GM19035 (cell line): Measurements from ENCODE around the gene SLC22A17.
"Not testable (repeated sequence)": the region's sequence is repeated elsewhere in the genome, so short reads cannot be mapped to it uniquely, and the experiment has no call there.

Source experiments
- ATAC-seq: cut with Tn5 transposase; IDR thresholded peaks from one replicate; pipeline ENCODE4 v1.9.1; 2021; ENCODE audit not compliant: unreplicated experiment

Gene SLC22A17

DNA sequence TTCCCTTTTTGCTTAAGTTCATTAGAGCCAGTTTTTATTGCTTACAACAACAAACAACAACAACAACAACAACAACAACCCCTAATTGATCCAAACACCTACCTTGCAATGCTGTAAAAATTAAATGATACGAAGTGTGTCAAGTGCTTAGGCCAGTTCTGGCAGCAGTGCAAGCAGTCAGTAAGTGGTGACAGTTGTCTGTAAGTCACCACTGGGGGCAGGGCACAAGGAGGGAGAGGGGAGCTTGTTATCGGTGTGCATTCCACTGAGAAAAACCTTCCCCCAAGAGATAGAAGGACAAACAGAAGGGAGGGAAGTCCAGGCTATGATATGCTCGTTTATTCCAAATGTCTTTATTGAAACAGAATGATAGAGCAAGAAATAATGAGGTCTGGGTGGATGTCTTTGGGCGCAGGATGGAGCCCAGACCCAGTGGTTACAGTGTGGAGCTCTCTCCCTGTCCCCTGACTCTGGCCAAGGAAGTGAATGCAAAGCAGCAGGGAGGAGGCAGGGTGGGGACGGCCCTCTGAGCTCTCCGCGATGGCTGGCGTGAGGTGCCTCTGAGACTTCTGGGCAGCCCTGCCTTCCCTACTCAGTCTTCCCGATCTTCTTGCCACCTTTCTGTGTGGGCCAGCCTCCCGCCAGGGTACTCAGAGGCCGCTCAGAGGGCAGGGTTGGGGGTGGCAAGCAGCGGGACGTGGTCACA is 6.5 kb downstream of the SLC22A17 start:
- no peak for ATAC-seq

DNA sequence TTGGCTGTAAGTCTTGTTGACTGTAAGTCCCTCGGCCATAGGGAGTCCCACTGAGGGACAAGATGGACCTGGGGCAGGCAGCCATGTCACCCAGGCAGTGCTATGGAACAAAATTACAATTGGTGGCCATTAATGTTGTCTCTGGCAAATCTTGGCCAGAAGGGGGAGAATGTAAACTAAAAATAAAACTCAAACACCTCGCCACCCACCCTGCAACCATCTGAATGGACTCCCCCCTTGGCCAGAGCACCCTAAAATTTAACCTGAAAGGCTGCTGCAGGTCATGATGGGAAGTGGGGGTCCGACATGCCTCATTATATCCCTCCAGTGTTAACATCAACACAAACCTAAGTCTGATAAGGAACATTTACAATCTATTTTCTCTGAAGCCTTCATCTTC is 8.2 kb downstream of the SLC22A17 start:
- no peak for ATAC-seq

DNA sequence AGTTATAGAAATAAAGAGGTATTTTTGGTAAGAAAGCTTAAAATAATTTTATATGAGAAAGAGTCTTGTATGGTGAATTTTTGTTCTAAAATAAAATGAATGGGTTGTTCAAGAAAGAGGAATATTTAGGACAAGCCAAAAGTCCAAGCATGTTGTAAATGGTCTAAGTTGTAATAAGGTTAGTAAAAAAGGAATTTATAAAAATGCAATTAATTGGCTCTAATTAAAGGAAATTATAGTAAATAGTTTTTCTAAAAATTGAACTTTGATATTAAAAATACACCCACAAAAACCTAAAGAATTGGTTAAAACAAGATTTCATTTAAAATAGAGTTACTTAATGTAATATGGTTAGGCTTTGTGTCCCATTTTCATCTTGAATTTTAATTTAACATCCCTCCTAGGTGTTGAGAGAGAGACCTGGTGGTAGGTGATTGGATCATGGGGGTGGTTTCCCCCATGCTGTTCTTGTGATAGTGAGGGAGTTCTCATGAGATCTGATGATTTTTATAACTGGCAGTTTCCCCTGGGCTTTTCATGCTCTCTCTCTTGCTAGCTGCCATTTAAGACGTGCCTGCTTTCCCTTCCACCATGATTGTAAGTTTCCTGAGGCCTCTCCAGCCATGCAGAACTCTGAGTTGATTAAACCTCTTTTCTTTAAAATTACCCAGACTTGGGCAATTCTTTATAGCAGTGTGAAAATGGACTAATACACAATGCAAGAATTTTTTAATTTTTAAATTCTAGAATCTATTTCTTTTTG is 13.0 kb downstream of the SLC22A17 start:
- no peak for ATAC-seq

DNA sequence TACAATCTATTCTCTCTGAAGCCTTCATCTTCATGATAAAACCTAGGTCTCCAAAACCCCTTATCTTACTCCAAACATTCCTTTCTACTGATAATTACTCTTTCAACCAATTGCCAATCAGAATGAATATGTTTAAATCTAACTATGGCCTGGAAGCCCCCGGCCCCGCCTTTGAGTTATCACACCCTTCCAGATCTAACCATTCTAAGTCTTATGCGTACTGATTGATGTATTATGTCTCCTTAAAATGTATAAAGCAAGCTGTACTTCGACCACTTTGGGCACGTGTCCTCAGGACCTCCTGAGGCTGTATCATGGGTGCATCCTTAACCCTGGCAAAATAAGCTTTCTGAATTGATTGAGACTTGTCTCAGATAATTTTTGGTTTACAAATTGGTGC is 17.1 kb downstream of the SLC22A17 start:
- ATAC-seq, result no peak

- no peak for ATAC-seq
These were observed 24.5 kb downstream of the SLC22A17 start for GRCh38 chr14:23327947-23328744.

GRCh38 chr14:23326491-23327332 is 26.0 kb downstream of the SLC22A17 start:
- no peak for ATAC-seq

GRCh38 chr14:23325746-23326145 is 26.9 kb downstream of the SLC22A17 start:
- ATAC-seq, result not testable (repeated sequence)

GRCh38 chr14:23324993-23325392 is 27.7 kb downstream of the SLC22A17 start:
- ATAC-seq, result no peak

GRCh38 chr14:23324455-23324846 is 28.2 kb downstream of the SLC22A17 start:
- ATAC-seq, result no peak

DNA sequence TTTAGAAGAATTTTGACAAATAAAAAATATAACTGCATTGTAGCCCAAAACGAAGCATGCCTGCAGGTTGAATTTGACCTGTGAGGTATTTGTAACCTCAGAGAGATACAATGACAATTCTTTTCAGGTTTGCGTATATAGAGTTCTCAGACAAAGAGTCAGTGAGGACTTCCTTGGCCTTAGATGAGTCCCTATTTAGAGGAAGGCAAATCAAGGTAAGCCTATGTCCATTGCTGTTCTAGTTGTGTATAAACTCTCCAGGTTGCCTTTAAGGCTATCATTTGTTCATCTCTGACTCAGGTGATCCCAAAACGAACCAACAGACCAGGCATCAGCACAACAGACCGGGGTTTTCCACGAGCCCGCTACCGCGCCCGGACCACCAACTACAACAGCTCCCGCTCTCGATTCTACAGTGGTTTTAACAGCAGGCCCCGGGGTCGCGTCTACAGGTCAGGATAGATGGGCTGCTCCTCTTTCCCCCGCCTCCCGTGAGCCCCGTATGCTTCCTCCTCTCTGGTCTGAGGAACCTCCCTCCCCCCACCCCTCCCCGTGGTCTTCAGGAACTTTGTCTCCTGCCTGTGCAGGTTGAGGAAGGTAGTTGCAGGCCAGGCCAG is 28.7 kb downstream of the SLC22A17 start:
- no peak for ATAC-seq

GRCh38 chr14:23322568-23323517 is 29.8 kb downstream of the SLC22A17 start:
- no peak for ATAC-seq

GRCh38 chr14:23321572-23322547 is 30.8 kb downstream of the SLC22A17 start:
- peak; percentile 19 for ATAC-seq

DNA sequence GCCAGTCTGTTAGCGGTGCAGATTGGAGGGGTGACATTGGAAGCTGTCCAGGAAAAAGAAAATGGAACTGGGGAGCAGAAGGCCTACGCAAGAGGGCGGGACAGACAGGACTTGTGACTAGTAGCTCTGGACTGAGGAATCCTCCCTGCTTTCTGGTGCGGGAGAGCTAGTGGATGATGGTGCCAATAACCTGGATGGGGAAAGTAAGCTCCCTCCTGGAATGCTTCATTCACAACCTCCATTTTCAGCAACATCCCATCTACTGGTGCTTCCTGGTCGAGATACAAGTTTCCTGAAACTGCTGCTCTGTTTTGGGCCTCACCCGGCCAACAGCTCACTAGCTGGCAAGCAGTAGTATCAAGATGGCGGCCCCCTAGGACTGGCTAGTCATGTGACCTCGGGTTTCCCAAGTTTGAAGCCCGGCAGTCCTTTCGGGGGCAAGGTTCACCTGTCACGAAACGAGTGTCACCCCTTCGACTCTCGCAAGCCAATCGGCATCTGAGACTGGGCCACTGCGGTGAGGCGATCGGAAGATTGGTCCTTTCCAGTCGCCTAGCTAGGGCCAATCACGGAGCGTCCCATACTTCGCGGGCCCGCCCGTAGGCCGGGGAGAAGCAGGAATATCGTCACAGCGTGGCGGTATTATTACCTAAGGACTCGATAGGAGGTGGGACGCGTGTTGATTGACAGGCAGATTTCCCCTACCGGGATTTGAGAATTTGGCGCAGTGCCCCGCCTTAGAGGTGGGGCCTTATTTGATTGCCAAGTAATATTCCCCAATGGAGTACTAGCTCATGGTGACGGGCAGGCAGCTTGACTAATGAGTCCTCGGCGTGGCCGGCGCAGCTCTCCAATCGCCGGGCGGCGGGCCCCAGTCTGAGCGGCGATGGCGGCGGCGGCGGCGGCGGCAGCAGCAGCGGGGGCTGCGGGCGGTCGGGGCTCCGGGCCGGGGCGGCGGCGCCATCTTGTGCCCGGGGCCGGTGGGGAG is 31.8 kb downstream of the SLC22A17 start, which contains the start of gene PABPN1:
Gene PABPN1, plus strand, starts transcription at position 874 of the 988 bp plus-strand sequence. Its CDS starts 13 bp downstream, at position 887.
- peak; percentile 88 for ATAC-seq

- ATAC-seq, result no peak
These were observed 32.7 kb downstream of the SLC22A17 start for GRCh38 chr14:23319746-23320583.

- ATAC-seq, result no peak
These were observed 36.4 kb downstream of the SLC22A17 start for GRCh38 chr14:23316300-23316699.

GRCh38 chr14:23310546-23310945 is 42.1 kb downstream of the SLC22A17 start:
- ATAC-seq, result no peak
